Thoracic aorta (tissue), 2 donors: Measurements from ENCODE around the gene EXOC3. TPM values are rescaled to one million over a fixed set of nuclear protein-coding genes. Genes with fewer than 3 reads are reported as not detected.

Experiments used
- ATAC-seq: fragments of 150-250 bp; one replicate; pipeline ENCODE4 v1.8.0; 2017; ENCODE audit warnings: low read depth; ENCODE audit not compliant: insufficient number of reproducible peaks, low FRiP score
- DNase-seq: peaks from one replicate; pipeline ENCODE4 v3.0.0-alpha.2; 2020; ENCODE audit warnings: low spot score
- H3K27ac ChIP-seq, 2 donors: fragments of 200-600 bp; sonication (generic); 1 replicate in 1 of 2; 2 replicates in 1 of 2; pipeline ENCODE4 v1.5.1; 2016; ENCODE audit warnings: mild to moderate bottlenecking in 2 of 2, moderate library complexity in 2 of 2
- H3K27me3 ChIP-seq: fragments of 200-600 bp; sonication (generic); replicated peaks from 2 replicates; pipeline ENCODE4 v1.6.0; 2016; ENCODE audit warnings: mild to moderate bottlenecking; ENCODE audit not compliant: insufficient read depth
- H3K36me3 ChIP-seq: fragments of 200-600 bp; sonication (generic); one replicate; pipeline ENCODE4 v1.5.1; 2016
- H3K4me1 ChIP-seq, 2 donors: fragments of 200-600 bp; sonication (generic); 1 replicate in 1 of 2; 2 replicates in 1 of 2; pipeline versions ENCODE4 v1.5.1 to v1.6.0; 2016; ENCODE audit warnings: low read depth in 2 of 2, mild to moderate bottlenecking in 1 of 2; ENCODE audit not compliant: control insufficient read depth in 1 of 2
- H3K4me3 ChIP-seq: fragments of 200-600 bp; sonication (generic); 2 replicates; pipeline ENCODE4 v1.5.1; 2016; ENCODE audit warnings: mild to moderate bottlenecking
- H3K9me3 ChIP-seq: fragments of 200-600 bp; sonication (generic); 2 replicates; pipeline ENCODE4 v1.5.1; 2016
- CTCF ChIP-seq: fragments of 200-600 bp; sonication (generic); IDR thresholded peaks from one replicate; pipeline ENCODE4 v1.5.1; 2019; ENCODE audit warnings: antibody characterized with exemption
- total RNA-seq, 2 donors: library from RNA; depleted of rRNA; stranded (reverse); fragments of >200 nt; gene quantifications; one replicate each; pipeline versions ENCODE4 v1.1.0 to v1.2.3, GENCODE V29; 2016

Gene EXOC3
- total RNA-seq, 2 donors from 2014 or later = 34.5 to 79.7 TPM

DNA sequence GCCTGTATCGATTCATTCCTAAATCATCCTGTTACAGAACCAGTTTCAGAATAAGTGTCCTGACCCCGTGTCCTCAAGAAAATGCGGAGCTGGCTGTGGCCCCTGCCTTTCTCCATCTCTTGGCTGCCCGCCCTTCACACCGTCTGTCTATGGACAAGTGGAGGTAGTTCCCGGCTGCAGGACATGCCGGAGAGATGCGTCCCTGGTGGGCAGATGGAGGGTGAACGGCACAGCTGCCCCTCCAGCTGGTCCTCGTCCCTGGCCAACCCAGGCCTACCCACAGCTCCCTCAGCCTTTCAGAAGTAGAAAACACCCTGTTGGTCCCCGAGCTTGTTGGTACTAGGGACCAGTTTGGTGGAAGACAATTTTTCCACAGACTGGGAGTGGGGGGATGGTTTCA is 14.8 kb upstream of the EXOC3 start:
- Histone ChIP-seq H3K27me3 (no peaks in the 10 kb centered on the region), H3K4me1 (no peaks in the 10 kb centered on the region), H3K36me3 (no peaks in the 10 kb centered on the region), H3K9me3 (no peaks in the 10 kb centered on the region), H3K27ac (no peak overlapping the region), H3K4me3 (no peak overlapping the region)
- ATAC-seq (no peak), DNase-seq (no peak)
- TF ChIP-seq CTCF = no peak

- DNase-seq (no peak), ATAC-seq (no peak)
- Histone ChIP-seq H3K27me3 (no peaks in the 10 kb centered on the region), H3K36me3 (no peaks in the 10 kb centered on the region), H3K4me1 (no peaks in the 10 kb centered on the region), H3K9me3 (no peaks in the 10 kb centered on the region), H3K4me3 (no peak overlapping the region), H3K27ac (no peak overlapping the region)
- TF ChIP-seq CTCF = no peak
Observed at GRCh38 chr5:428754-429452, 14.1 kb upstream of the EXOC3 start.

- DNase-seq = no peak
- H3K4me3 ChIP-seq = no peak overlapping the region
- no peaks in the 10 kb centered on the region for H3K36me3 ChIP-seq
- no peak for TF ChIP-seq CTCF
- H3K4me1 ChIP-seq = no peaks in the 10 kb centered on the region
- no peak for ATAC-seq
- H3K27me3 ChIP-seq = no peaks in the 10 kb centered on the region
- H3K27ac ChIP-seq = no peak overlapping the region
- no peaks in the 10 kb centered on the region for H3K9me3 ChIP-seq
Observed at GRCh38 chr5:429453-430188, 13.4 kb upstream of the EXOC3 start.

GRCh38 chr5:430214-430925 is 12.6 kb upstream of the EXOC3 start:
- no peak overlapping the region for H3K4me3 ChIP-seq
- no peak for ATAC-seq
- H3K27me3 ChIP-seq = no peaks in the 10 kb centered on the region
- TF ChIP-seq CTCF = no peak
- H3K4me1 ChIP-seq = no peaks in the 10 kb centered on the region
- H3K27ac ChIP-seq = no peak overlapping the region
- no peaks in the 10 kb centered on the region for H3K9me3 ChIP-seq
- no peak for DNase-seq
- H3K36me3 ChIP-seq = no peaks in the 10 kb centered on the region
